Spleen (tissue), 11 donors: ENCODE results near the gene SUPT3H. TPM values are rescaled to one million over a fixed set of nuclear protein-coding genes. Genes with fewer than 3 reads are reported as not detected.

ENCODE experiments used
- DNase-seq: peaks from one replicate; pipeline ENCODE4 v3.0.0-alpha.2; 2020
- H3K27ac ChIP-seq, 8 donors: fragments of 200-600 bp; sonication (generic) in 7 of 8; 1 replicate in 4 of 8; 2 replicates in 4 of 8; pipeline versions ENCODE4 v1.5.0 to v1.8.0; 2016 to 2021; ENCODE audit warnings: inconsistent platforms in 4 of 8, mild to moderate bottlenecking in 4 of 8, moderate library complexity in 1 of 8
- H3K27me3 ChIP-seq, 7 donors: fragments of 200-600 bp; sonication (generic) in 6 of 7; replicated peaks in 1 of 7; 1 replicate in 4 of 7; 2 replicates in 3 of 7; pipeline versions ENCODE4 v1.5.0 to v1.8.0; 2016 to 2021; ENCODE audit warnings: inconsistent platforms in 3 of 7, mild to moderate bottlenecking in 1 of 7
- H3K36me3 ChIP-seq, 6 donors: fragments of 200-600 bp; sonication (generic) in 5 of 6; 1 replicate in 4 of 6; 2 replicates in 2 of 6; pipeline versions ENCODE4 v1.5.0 to v1.8.0; 2016 to 2021; ENCODE audit warnings: inconsistent platforms in 2 of 6
- H3K4me1 ChIP-seq, 6 donors: fragments of 200-600 bp; sonication (generic) in 5 of 6; 1 replicate in 3 of 6; 2 replicates in 3 of 6; pipeline versions ENCODE4 v1.5.0 to v1.8.0; 2016 to 2021; ENCODE audit warnings: inconsistent platforms in 3 of 6
- H3K4me3 ChIP-seq, 8 donors: fragments of 200-600 bp; sonication (generic) in 7 of 8; 1 replicate in 4 of 8; 2 replicates in 4 of 8; pipeline versions ENCODE4 v1.5.0 to v1.8.0; 2016 to 2021; ENCODE audit warnings: inconsistent platforms in 4 of 8, mild to moderate bottlenecking in 4 of 8, moderate library complexity in 2 of 8
- H3K9me3 ChIP-seq, 8 donors: fragments of 200-600 bp; sonication (generic) in 7 of 8; 1 replicate in 4 of 8; 2 replicates in 4 of 8; pipeline versions ENCODE4 v1.5.0 to v1.8.0; 2016 to 2021; ENCODE audit warnings: inconsistent platforms in 4 of 8
- CTCF ChIP-seq, 11 experiments: fragments of 200-600 bp in 7 of 11; fragments of 450-650 bp in 4 of 11; sonication (generic) in 4 of 11; IDR thresholded peaks in 8 of 11; conservative IDR thresholded peaks in 3 of 11; 1 replicate in 7 of 11; 2 replicates in 4 of 11; pipeline versions ENCODE4 v1.4.0 to v1.8.0; 2016 to 2021; ENCODE audit warnings: antibody characterized with exemption in 11 of 11, inconsistent platforms in 4 of 11, mild to moderate bottlenecking in 1 of 11
- POLR2A ChIP-seq, 3 donors: fragments of 450-650 bp; IDR thresholded peaks; one replicate each; pipeline ENCODE4 v1.5.1; 2017; ENCODE audit warnings: antibody characterized with exemption in 3 of 3, mild to moderate bottlenecking in 1 of 3
- POLR2AphosphoS5 ChIP-seq, 3 donors: sonication (generic); formaldehyde crosslinking; IDR thresholded peaks; one replicate each; pipeline ENCODE4 v1.5.1; 2017; ENCODE audit warnings: antibody characterized with exemption in 3 of 3
- WGBS, 5 donors: extraction: QIAGEN DNeasy Blood & Tissue Kit in 3 of 5; methylation state at CpG; one replicate each; pipeline versions ENCODE4 v1.1.5 to v1.1.7; 2013 to 2018; 5-methylcytosine and 5-hydroxymethylcytosine counted together
- intact Hi-C: fragments of 100-400 bp; cut with DNase I; formaldehyde crosslinking; loops from one replicate; pipeline ENCODE4 v1.15.0; 2023; ENCODE audit warnings: low total_unique reads
- polyA plus RNA-seq, 3 donors: library from polyadenylated mRNA; stranded (reverse); fragments of 200-250 nt; gene quantifications; one replicate each; pipeline ENCODE4 v1.2.1, GENCODE V29; 2013
- total RNA-seq, 7 donors: library from RNA; depleted of rRNA in 3 of 7; stranded (reverse); fragments of >200 nt in 3 of 7; fragmentation: NEBNext Ultra II Directional in 4 of 7; extraction: Animal tissue kit (Norgen Biotek cat#: 25700) in 4 of 7; gene quantifications; one replicate each; pipeline versions ENCODE4 v1.1.0 to v1.2.1, GENCODE V29; 2016 to 2021
- donor health status: healthy with polysubstance abuse.
- donor health status: DM: no; HTN: no; CAD: no; lungs with moderate emphysema.
- donor health status: DM: no; HTN: no; CAD: no.
- donor health status: Bipolar disorder and iron deficiency.
- donor health status: healthy.
- donor health status: DM: no; HTN: no; CAD: no.
- donor health status: DM: yes; HTN: yes; CAD: no.

Gene SUPT3H
- total and polyA plus RNA-seq, 10 donors = 3.1 to 16.8 (median 6.2) TPM

DNA sequence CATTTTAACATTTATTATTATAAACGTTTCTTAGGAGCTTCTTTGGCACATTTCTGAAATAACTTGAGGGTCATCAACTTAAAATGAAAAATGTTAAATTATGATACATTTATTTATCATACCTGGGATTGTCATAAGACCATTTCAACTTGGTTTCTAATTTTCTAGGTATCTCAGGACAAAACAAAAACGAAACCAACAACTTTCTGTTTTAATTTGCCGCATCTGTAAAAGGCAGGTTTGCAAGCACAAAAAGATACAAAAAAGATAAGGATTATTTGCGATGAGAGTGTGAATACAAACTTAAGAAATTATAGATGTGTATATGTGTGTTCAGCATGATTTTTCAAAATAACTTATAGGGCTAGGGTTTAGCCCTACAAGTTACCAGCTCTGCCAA, 444.6 kb downstream of the SUPT3H start:
- H3K9me3 ChIP-seq = no peaks in the 10 kb centered on the region
- H3K27me3 ChIP-seq = no peaks in the 10 kb centered on the region
- H3K27ac ChIP-seq = peak overlapping the region; percentile 0 to 74 (median 48)
- WGBS, 5 donors = 20 to 59% (median 45%) methylated on average over 4 of the region's 4 CpGs
- no peak for TF ChIP-seq POLR2AphosphoS5 (IDR thresholded peaks at IDR 0.05)
- no peak for TF ChIP-seq CTCF (IDR thresholded peaks at IDR 0.05 in 8 of 11, conservative IDR thresholded peaks at IDR 0.05 in 3 of 11)
- DNase-seq = no peak
- H3K36me3 ChIP-seq = no peaks in the 10 kb centered on the region
- no peaks in the 10 kb centered on the region for H3K4me1 ChIP-seq
- peak overlapping the region in 3 of 8 donors; percentile 0 to 47 (median 22) for H3K4me3 ChIP-seq
- intact Hi-C loops = no loop called here

GRCh38 chr6:44932651-44933091, 445.1 kb downstream of the SUPT3H start:
- WGBS, 5 donors = 64 to 77% (median 74%) methylated on average over 7 of the region's 7 CpGs
- DNase-seq = no peak
- peak overlapping the region in 3 of 8 donors; percentile 0 to 47 (median 22) for H3K4me3 ChIP-seq
- intact Hi-C loops = no loop called here
- no peaks in the 10 kb centered on the region for H3K36me3 ChIP-seq
- no peaks in the 10 kb centered on the region for H3K27me3 ChIP-seq
- TF ChIP-seq POLR2AphosphoS5 (IDR thresholded peaks at IDR 0.05) (no peak), CTCF (IDR thresholded peaks at IDR 0.05 in 8 of 11, conservative IDR thresholded peaks at IDR 0.05 in 3 of 11) (no peak), POLR2A (IDR thresholded peaks at IDR 0.05) (no peak)
- H3K9me3 ChIP-seq = no peaks in the 10 kb centered on the region
- peak overlapping the region; percentile 0 to 74 (median 48) for H3K27ac ChIP-seq
- H3K4me1 ChIP-seq = no peaks in the 10 kb centered on the region

- Histone ChIP-seq H3K27ac (peak overlapping the region in 3 of 8 donors; percentile 43 to 74 (median 71)), H3K36me3 (no peaks in the 10 kb centered on the region), H3K27me3 (no peaks in the 10 kb centered on the region), H3K4me3 (no peak overlapping the region), H3K9me3 (no peaks in the 10 kb centered on the region), H3K4me1 (no peaks in the 10 kb centered on the region)
- no peak for DNase-seq
- TF ChIP-seq CTCF (IDR thresholded peaks at IDR 0.05 in 8 of 11, conservative IDR thresholded peaks at IDR 0.05 in 3 of 11) (no peak), POLR2A (IDR thresholded peaks at IDR 0.05) (no peak)
- intact Hi-C loops = no loop called here
Measured at GRCh38 chr6:44931385-44931784, 446.3 kb downstream of the SUPT3H start.

- intact Hi-C loops = no loop called here
- Histone ChIP-seq H3K9me3 (no peaks in the 10 kb centered on the region), H3K27ac (no peak overlapping the region), H3K4me3 (no peak overlapping the region), H3K4me1 (peaks cover 0 to 13% (median 0%) of the 10 kb centered on the region in 6 donors), H3K36me3 (no peaks in the 10 kb centered on the region), H3K27me3 (no peaks in the 10 kb centered on the region)
- DNase-seq = no peak
- no peak for TF ChIP-seq CTCF (IDR thresholded peaks at IDR 0.05 in 8 of 11, conservative IDR thresholded peaks at IDR 0.05 in 3 of 11)
- TF ChIP-seq POLR2AphosphoS5 (IDR thresholded peaks at IDR 0.05) = no peak
- TF ChIP-seq POLR2A (IDR thresholded peaks at IDR 0.05) = no peak
- WGBS, 5 donors = 81 to 89% (median 88%) methylated on average over 2 of the region's 2 CpGs
Measured at GRCh38 chr6:44926556-44926955, 451.2 kb downstream of the SUPT3H start.
